HuH-7.5 (cell line): ENCODE measurements around the gene PKD2.
"Not testable (repeated sequence)": the region's sequence is repeated elsewhere in the genome, so short reads cannot be mapped to it uniquely, and the experiment has no call there.

Source experiments
- DNase-seq: peaks from one replicate; pipeline ENCODE4 v3.0.0; 2011; ENCODE audit warnings: low spot score

The PKD2 gene

DNA sequence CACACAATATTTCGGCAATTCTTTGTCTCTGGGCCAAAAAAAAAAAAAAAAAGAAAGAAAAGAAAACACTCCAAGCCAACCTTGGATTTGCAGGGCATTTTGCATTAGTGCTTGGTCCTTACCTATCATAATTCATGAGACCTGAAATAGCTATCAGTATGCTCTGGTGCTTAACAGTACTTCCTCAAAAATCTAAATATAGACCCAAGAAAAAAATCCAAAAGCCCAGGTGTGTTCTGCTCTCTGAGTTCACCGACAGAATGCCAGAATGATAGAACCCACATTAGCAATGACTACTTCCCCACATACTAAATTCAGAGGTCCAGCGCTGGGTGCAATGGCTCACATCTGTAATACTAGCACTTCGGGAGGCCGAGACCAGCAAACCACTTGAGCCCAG, 108.2 kb downstream of the PKD2 start:
- no peak for DNase-seq

DNA sequence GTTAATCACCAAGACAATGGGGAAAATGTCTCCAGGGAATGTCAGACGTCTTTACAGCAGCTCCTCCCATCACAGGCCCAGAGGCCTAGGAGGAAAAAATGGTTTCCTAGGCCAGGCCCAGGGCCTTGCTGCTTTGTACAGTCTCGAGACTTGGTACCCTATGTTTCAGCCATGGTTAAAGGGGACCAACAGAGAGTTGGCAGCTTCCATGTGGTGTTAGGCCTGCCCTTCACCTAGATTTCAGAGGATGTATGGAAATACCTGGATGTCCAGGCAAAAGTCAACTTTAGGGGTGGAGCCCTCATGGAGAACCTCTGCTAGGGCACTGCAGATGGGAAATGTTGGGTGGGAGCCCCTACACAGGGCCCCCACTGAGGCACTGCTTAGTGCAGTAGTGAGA, 112.5 kb downstream of the PKD2 start:
- no peak for DNase-seq

DNA sequence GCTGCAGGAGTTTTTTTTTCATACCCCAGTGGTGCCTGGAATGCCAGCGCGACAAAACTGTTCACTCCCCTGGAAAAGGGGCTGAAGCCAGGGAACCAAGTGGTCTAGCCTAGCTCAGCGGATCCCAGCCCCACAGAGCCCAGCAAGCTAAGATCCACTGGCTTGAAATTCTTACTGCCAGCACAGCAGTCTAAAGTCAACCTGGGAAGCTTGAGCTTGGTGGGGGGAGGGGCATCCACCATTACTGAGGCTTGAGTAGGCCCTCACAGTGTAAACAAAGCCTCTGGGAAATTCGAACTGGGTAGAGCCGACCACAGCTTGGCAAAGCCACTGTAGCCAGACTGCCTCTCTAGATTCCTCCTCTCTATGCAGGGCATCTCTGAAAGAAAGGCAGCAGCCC, 114.8 kb downstream of the PKD2 start:
- DNase-seq, result not testable (repeated sequence)
